ENCODE measurements around the gene HARBI1. TPM values are rescaled to one million over a fixed set of nuclear protein-coding genes. Genes with fewer than 3 reads are reported as not detected.

Gene HARBI1
- total RNA-seq, 1 donor from 2014 or later, result 8.0 TPM

DNA sequence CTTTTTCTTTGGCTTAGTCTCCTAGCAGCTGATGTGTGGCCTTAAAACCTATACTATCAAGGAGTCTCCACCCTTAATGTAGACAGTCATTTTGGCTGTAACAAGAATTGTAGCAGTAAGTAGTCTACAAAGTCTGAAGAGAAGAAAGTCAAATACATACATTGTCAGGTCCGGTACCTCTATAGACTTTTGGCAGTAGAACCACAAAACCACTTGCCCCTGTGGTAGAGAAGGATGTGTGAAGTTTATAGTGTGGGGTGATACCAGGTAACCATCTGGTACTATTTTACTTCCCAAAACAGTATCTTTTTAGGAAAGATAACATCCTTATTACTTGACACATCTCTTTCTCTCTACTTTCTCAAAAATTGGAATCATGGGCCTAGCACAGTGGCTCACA, 15.5 kb upstream of the HARBI1 start:
- Mint-ChIP-seq H3K9me3 (no peaks in the 10 kb centered on the region), H3K36me3 (ENCODE audit: low read depth) (no peaks in the 10 kb centered on the region), H3K4me1 (no peaks in the 10 kb centered on the region), H3K27ac (ENCODE audit: unreplicated experiment) (no peak overlapping the region), H3K4me3 (no peak overlapping the region), H3K27me3 (ENCODE audit: low read depth) (no peaks in the 10 kb centered on the region)
- no peak for DNase-seq (ENCODE audit: low read depth, low spot score)
- TF ChIP-seq, protein P1, sequence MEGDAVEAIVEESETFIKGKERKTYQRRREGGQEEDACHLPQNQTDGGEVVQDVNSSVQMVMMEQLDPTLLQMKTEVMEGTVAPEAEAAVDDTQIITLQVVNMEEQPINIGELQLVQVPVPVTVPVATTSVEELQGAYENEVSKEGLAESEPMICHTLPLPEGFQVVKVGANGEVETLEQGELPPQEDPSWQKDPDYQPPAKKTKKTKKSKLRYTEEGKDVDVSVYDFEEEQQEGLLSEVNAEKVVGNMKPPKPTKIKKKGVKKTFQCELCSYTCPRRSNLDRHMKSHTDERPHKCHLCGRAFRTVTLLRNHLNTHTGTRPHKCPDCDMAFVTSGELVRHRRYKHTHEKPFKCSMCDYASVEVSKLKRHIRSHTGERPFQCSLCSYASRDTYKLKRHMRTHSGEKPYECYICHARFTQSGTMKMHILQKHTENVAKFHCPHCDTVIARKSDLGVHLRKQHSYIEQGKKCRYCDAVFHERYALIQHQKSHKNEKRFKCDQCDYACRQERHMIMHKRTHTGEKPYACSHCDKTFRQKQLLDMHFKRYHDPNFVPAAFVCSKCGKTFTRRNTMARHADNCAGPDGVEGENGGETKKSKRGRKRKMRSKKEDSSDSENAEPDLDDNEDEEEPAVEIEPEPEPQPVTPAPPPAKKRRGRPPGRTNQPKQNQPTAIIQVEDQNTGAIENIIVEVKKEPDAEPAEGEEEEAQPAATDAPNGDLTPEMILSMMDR (conservative IDR thresholded peaks at IDR 0.05), result no peak

DNA sequence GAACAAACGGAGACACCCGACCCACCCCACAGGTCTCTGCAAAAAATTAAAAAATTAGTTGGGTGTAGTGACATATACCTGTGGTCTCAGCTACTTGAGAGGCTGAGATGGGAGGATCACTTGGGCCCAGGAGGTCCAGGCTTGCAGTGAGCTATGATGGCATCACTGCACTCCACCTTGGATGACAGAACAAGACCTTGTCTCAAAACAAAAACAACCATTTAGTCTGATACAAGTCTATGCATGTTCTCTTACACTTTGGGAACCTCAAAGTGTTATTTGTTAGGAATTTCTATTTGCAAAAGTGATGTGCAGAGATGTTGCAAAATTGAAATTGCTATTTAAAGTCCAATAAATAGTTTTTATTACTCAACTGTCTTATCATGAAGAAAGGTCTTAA, 14.6 kb upstream of the HARBI1 start:
- no peak for DNase-seq (ENCODE audit: low read depth, low spot score)
- no peaks in the 10 kb centered on the region for H3K27me3 Mint-ChIP-seq (ENCODE audit: low read depth)
- TF ChIP-seq, protein P1 (conservative IDR thresholded peaks at IDR 0.05), result no peak
- no peak overlapping the region for H3K27ac Mint-ChIP-seq (ENCODE audit: unreplicated experiment)
- H3K9me3 Mint-ChIP-seq, result no peaks in the 10 kb centered on the region
- H3K4me1 Mint-ChIP-seq, result no peaks in the 10 kb centered on the region
- no peaks in the 10 kb centered on the region for H3K36me3 Mint-ChIP-seq (ENCODE audit: low read depth)
- H3K4me3 Mint-ChIP-seq, result no peak overlapping the region

DNA sequence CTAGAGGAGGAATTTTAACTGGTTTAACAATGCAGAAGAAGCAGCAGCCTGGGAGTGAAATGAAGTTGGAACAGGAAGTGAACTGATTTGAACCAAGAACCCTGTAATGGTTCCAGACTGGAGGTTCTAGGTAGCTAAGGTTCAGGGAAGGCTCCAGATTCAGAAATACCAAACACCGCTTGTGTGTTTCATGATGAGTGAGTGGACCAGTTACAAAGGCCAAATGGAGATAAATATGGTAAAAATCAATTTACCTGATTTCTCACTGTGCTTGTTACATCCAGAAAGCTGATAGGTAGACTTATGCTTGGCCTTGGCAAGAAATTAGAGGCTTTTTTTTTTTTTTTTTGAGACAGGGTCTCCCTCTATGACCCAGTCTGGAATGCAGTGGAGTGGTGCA, 13.2 kb upstream of the HARBI1 start:
- H3K9me3 Mint-ChIP-seq, result no peaks in the 10 kb centered on the region
- no peak overlapping the region for H3K27ac Mint-ChIP-seq (ENCODE audit: unreplicated experiment)
- no peaks in the 10 kb centered on the region for H3K36me3 Mint-ChIP-seq (ENCODE audit: low read depth)
- no peak for DNase-seq (ENCODE audit: low read depth, low spot score)
- no peaks in the 10 kb centered on the region for H3K27me3 Mint-ChIP-seq (ENCODE audit: low read depth)
- no peaks in the 10 kb centered on the region for H3K4me1 Mint-ChIP-seq
- H3K4me3 Mint-ChIP-seq, result no peak overlapping the region
- TF ChIP-seq, protein P1 (conservative IDR thresholded peaks at IDR 0.05), result no peak

DNA sequence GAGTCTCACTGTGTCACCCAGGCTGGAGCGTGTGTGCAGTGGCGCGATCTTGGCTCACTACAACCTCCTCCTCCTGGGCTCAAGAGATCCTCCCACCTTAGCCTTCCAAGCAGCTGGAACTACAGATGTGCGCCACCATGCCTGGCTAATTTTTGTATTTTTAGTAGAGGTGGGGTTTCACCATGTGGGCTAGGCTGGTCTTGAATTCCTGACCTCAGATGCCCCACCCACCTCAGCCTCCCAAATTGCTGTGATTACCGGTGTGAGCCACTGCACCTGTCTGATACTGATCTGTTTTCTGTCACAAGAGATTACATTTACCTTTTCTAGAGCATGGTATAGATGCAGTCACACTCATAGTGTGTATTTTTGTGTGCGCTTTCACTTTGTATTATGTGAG, 11.9 kb upstream of the HARBI1 start:
- Mint-ChIP-seq H3K27me3 (ENCODE audit: low read depth) (no peaks in the 10 kb centered on the region), H3K4me3 (no peak overlapping the region), H3K4me1 (no peaks in the 10 kb centered on the region), H3K9me3 (no peaks in the 10 kb centered on the region), H3K27ac (ENCODE audit: unreplicated experiment) (no peak overlapping the region), H3K36me3 (ENCODE audit: low read depth) (no peaks in the 10 kb centered on the region)
- TF ChIP-seq, protein P1 (conservative IDR thresholded peaks at IDR 0.05), result no peak
- no peak for DNase-seq (ENCODE audit: low read depth, low spot score)

DNA sequence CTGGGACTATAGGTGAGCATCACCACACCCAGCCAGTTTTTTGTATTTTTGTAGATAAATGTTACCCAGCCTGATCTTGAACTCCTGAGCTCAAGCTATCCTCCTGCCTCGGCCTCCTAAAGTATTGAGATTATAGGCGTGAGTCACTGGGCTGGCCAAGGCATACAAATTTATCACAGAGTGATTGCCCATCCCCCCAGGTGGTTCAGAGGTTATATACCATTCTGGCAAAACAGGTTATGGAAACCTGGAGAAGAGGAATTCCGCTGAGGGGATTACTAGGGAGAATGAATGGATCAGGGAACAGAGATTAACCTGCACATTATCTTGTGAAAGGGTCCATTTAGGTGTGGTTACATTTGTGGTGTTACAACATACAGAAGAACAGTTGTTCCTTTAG, 8.4 kb upstream of the HARBI1 start:
- DNase-seq (ENCODE audit: low read depth, low spot score), result no peak
- H3K4me3 Mint-ChIP-seq, result no peak overlapping the region
- H3K27ac Mint-ChIP-seq (ENCODE audit: unreplicated experiment), result no peak overlapping the region
- no peaks in the 10 kb centered on the region for H3K27me3 Mint-ChIP-seq (ENCODE audit: low read depth)
- H3K9me3 Mint-ChIP-seq, result no peaks in the 10 kb centered on the region
- no peaks in the 10 kb centered on the region for H3K4me1 Mint-ChIP-seq
- no peaks in the 10 kb centered on the region for H3K36me3 Mint-ChIP-seq (ENCODE audit: low read depth)
- TF ChIP-seq, protein P1 (conservative IDR thresholded peaks at IDR 0.05), result no peak

DNA sequence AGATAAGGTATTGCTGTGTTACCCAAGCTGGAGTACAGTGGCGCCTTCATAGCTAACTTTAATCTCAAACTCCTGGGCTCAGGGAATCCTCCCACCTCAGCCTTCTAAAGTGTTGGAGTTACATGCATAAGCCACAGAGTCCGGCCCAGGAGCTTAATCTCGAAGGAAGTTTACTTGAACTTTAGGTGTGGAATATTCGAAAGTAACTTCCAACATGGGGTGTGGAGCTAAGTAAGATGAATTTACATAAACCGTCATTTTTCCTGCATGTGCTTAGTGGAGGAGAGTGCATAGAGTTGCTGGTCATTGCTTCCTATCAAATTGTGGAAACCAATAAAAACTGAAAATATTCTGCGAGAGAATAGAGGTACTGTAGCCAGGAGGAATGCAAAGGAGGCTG, 1.8 kb upstream of the HARBI1 start:
- DNase-seq (ENCODE audit: low read depth, low spot score), result no peak
- Mint-ChIP-seq H3K27ac (ENCODE audit: unreplicated experiment) (no peak overlapping the region), H3K27me3 (ENCODE audit: low read depth) (no peaks in the 10 kb centered on the region), H3K4me1 (peaks cover 24% of the 10 kb centered on the region), H3K4me3 (peak overlapping the region; percentile 82), H3K9me3 (no peaks in the 10 kb centered on the region), H3K36me3 (ENCODE audit: low read depth) (no peaks in the 10 kb centered on the region)
- TF ChIP-seq, protein P1 (conservative IDR thresholded peaks at IDR 0.05), result no peak

Measured in neural crest cell (in vitro differentiated cells).